SK-N-SH treated with all-trans-retinoic acid at 6 μM for 48 hours (cell line): ENCODE results near the gene UST.

Experiments
- ARNTL ChIP-seq: fragments of 450-650 bp; formaldehyde crosslinking; IDR thresholded peaks from 2 replicates; pipeline ENCODE4 v1.5.0; 2020; ENCODE audit warnings: low read depth, mild to moderate bottlenecking, moderate library complexity, borderline replicate concordance
- GLIS3 ChIP-seq: fragments of 250-450 bp; sonication (Bioruptor Pico); IDR thresholded peaks from 2 replicates; pipeline ENCODE4 v1.5.0; 2020; ENCODE audit warnings: mild to moderate bottlenecking, moderate library complexity
- ISL1 ChIP-seq: fragments of 250-450 bp; sonication (Bioruptor Pico); IDR thresholded peaks from 2 replicates; pipeline ENCODE4 v2.1.2; 2022; ENCODE audit warnings: mild to moderate bottlenecking, moderate library complexity
- OSR1 ChIP-seq: fragments of 250-450 bp; sonication (Bioruptor Pico); IDR thresholded peaks from 2 replicates; pipeline ENCODE4 v1.8.0; 2022; ENCODE audit warnings: moderate library complexity, mild to moderate bottlenecking, inconsistent platforms
- RARB ChIP-seq: fragments of 250-450 bp; sonication (Bioruptor Pico); IDR thresholded peaks from 2 replicates; pipeline ENCODE4 v1.8.0; 2021; ENCODE audit warnings: mild to moderate bottlenecking, moderate library complexity
- SNAI2 ChIP-seq: fragments of 250-450 bp; sonication (Bioruptor Pico); IDR thresholded peaks from 2 replicates; pipeline ENCODE4 v1.5.0; 2020; ENCODE audit warnings: mild to moderate bottlenecking, moderate library complexity
- ZFP3 ChIP-seq: fragments of 250-450 bp; sonication (Bioruptor Pico); IDR thresholded peaks from 2 replicates; pipeline ENCODE4 v1.5.0; 2020; ENCODE audit warnings: mild to moderate bottlenecking, moderate library complexity
- ZFP30 ChIP-seq: fragments of 450-650 bp; formaldehyde crosslinking; IDR thresholded peaks from 2 replicates; pipeline ENCODE4 v1.5.0; 2022; ENCODE audit warnings: mild to moderate bottlenecking, moderate library complexity
- TF ChIP-seq, protein P1 (sequence below): fragments of 250-450 bp; sonication (Bioruptor Pico); IDR thresholded peaks from 2 replicates; pipeline ENCODE4 v1.8.0; 2020; ENCODE audit warnings: mild to moderate bottlenecking, moderate library complexity, borderline replicate concordance
- TF ChIP-seq, protein P2 (sequence below): fragments of 250-450 bp; sonication (Bioruptor Pico); IDR thresholded peaks from 2 replicates; pipeline ENCODE4 v1.5.0; 2020; ENCODE audit warnings: mild to moderate bottlenecking, moderate library complexity
- TF ChIP-seq, protein P3 (sequence below): fragments of 250-450 bp; sonication (Bioruptor Pico); IDR thresholded peaks from 2 replicates; pipeline ENCODE4 v1.5.1; 2021; ENCODE audit warnings: mild to moderate bottlenecking, moderate library complexity

GRCh38 chr6:149020319-149020718, 273.5 kb downstream of the UST start:
- no peak for TF ChIP-seq ARNTL
- no peak for TF ChIP-seq SNAI2 (CRISPR knock-in tag)
- TF ChIP-seq, protein P1, sequence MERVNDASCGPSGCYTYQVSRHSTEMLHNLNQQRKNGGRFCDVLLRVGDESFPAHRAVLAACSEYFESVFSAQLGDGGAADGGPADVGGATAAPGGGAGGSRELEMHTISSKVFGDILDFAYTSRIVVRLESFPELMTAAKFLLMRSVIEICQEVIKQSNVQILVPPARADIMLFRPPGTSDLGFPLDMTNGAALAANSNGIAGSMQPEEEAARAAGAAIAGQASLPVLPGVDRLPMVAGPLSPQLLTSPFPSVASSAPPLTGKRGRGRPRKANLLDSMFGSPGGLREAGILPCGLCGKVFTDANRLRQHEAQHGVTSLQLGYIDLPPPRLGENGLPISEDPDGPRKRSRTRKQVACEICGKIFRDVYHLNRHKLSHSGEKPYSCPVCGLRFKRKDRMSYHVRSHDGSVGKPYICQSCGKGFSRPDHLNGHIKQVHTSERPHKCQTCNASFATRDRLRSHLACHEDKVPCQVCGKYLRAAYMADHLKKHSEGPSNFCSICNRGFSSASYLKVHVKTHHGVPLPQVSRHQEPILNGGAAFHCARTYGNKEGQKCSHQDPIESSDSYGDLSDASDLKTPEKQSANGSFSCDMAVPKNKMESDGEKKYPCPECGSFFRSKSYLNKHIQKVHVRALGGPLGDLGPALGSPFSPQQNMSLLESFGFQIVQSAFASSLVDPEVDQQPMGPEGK (CRISPR knock-in tag), result no peak
- no peak for TF ChIP-seq OSR1 (CRISPR knock-in tag)
- TF ChIP-seq RARB, result no peak
- TF ChIP-seq ISL1 (CRISPR knock-in tag), result no peak
- no peak for TF ChIP-seq ZFP30 (CRISPR knock-in tag)
- TF ChIP-seq, protein P2, sequence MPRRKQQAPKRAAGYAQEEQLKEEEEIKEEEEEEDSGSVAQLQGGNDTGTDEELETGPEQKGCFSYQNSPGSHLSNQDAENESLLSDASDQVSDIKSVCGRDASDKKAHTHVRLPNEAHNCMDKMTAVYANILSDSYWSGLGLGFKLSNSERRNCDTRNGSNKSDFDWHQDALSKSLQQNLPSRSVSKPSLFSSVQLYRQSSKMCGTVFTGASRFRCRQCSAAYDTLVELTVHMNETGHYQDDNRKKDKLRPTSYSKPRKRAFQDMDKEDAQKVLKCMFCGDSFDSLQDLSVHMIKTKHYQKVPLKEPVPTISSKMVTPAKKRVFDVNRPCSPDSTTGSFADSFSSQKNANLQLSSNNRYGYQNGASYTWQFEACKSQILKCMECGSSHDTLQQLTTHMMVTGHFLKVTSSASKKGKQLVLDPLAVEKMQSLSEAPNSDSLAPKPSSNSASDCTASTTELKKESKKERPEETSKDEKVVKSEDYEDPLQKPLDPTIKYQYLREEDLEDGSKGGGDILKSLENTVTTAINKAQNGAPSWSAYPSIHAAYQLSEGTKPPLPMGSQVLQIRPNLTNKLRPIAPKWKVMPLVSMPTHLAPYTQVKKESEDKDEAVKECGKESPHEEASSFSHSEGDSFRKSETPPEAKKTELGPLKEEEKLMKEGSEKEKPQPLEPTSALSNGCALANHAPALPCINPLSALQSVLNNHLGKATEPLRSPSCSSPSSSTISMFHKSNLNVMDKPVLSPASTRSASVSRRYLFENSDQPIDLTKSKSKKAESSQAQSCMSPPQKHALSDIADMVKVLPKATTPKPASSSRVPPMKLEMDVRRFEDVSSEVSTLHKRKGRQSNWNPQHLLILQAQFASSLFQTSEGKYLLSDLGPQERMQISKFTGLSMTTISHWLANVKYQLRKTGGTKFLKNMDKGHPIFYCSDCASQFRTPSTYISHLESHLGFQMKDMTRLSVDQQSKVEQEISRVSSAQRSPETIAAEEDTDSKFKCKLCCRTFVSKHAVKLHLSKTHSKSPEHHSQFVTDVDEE (CRISPR knock-in tag), result no peak
- TF ChIP-seq GLIS3, result no peak
- no peak for TF ChIP-seq ZFP3 (CRISPR knock-in tag)
- TF ChIP-seq, protein P3, sequence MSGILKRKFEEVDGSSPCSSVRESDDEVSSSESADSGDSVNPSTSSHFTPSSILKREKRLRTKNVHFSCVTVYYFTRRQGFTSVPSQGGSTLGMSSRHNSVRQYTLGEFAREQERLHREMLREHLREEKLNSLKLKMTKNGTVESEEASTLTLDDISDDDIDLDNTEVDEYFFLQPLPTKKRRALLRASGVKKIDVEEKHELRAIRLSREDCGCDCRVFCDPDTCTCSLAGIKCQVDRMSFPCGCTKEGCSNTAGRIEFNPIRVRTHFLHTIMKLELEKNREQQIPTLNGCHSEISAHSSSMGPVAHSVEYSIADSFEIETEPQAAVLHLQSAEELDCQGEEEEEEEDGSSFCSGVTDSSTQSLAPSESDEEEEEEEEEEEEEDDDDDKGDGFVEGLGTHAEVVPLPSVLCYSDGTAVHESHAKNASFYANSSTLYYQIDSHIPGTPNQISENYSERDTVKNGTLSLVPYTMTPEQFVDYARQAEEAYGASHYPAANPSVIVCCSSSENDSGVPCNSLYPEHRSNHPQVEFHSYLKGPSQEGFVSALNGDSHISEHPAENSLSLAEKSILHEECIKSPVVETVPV, result no peak
